H1 (cell line): ENCODE measurements around the gene KRTAP5-4. TPM values are rescaled to one million over a fixed set of nuclear protein-coding genes. Genes with fewer than 3 reads are reported as not detected.

ENCODE experiments used
- CTCF ChIA-PET: fragments of 300-600 bp; sonication (Branson Sonifier 250); formaldehyde crosslinking; loops from one replicate; lab custom pipeline; 2021; ENCODE audit not compliant: partially characterized antibody; lab: Charles Lee
- POLR2A ChIA-PET: fragments of 300-600 bp; sonication (Branson Sonifier 250); formaldehyde crosslinking; loops from one replicate; lab custom pipeline; 2021; ENCODE audit warnings: inconsistent platforms; ENCODE audit not compliant: partially characterized antibody; lab: Charles Lee
- DNase-seq, 2 experiments: peaks; one replicate each; pipeline versions ENCODE4 v3.0.0 to v3.0.0-alpha.2; 2010 to 2022; ENCODE audit warnings: low spot score in 2 of 2, low read depth in 1 of 2, mixed read lengths in 1 of 2
- FAIRE-seq: peaks from 2 replicates; lab custom pipeline; 2011; peaks lifted over from hg19 to GRCh38; lab: Jason Lieb, UNC
- H2AFZ ChIP-seq: 2 replicates; pipeline ENCODE4 v1.8.1; 2012; ENCODE audit warnings: low read length, inconsistent platforms
- H2AK5ac ChIP-seq: 2 replicates; pipeline ENCODE4 v1.6.1; 2013; ENCODE audit warnings: low read depth, low read length
- H2BK120ac ChIP-seq: replicated peaks from 2 replicates; pipeline ENCODE3; 2013; ENCODE audit warnings: low read depth, low read length, inconsistent platforms
- H2BK12ac ChIP-seq: 2 replicates; pipeline ENCODE4 v1.6.1; 2013; ENCODE audit warnings: low read depth, low read length
- H2BK15ac ChIP-seq: 2 replicates; pipeline ENCODE4 v1.6.1; 2013; ENCODE audit warnings: low read length
- H2BK20ac ChIP-seq: 2 replicates; pipeline ENCODE4 v1.6.1; 2013; ENCODE audit warnings: low read length
- H2BK5ac ChIP-seq: 2 replicates; pipeline ENCODE4 v1.6.1; 2013; ENCODE audit warnings: low read depth, low read length
- H3K14ac ChIP-seq: 2 replicates; pipeline ENCODE4 v1.6.1; 2013; ENCODE audit warnings: inconsistent platforms; ENCODE audit not compliant: insufficient read length
- H3K18ac ChIP-seq: 2 replicates; pipeline ENCODE4 v1.6.1; 2013; ENCODE audit warnings: low read length; ENCODE audit errors: extremely low read depth
- H3K23ac ChIP-seq: 2 replicates; pipeline ENCODE4 v1.6.1; 2013; ENCODE audit warnings: inconsistent platforms; ENCODE audit not compliant: insufficient read length
- H3K23me2 ChIP-seq: 2 replicates; pipeline ENCODE4 v1.6.1; 2013; ENCODE audit warnings: low read depth, low read length
- H3K27ac ChIP-seq: 2 replicates; pipeline ENCODE4 v1.6.1; 2011; ENCODE audit warnings: low read depth, low read length, inconsistent platforms
- H3K27me3 ChIP-seq, 4 experiments: replicated peaks in 1 of 4; 1 replicate in 1 of 4; 2 replicates in 3 of 4; pipeline versions ENCODE4 v1.6.1 to v1.8.1; 2011 to 2013; ENCODE audit warnings: low read length in 3 of 4, mild to moderate bottlenecking in 3 of 4, inconsistent platforms in 2 of 4, mixed read lengths in 2 of 4, moderate library complexity in 1 of 4; ENCODE audit not compliant: control insufficient read depth in 3 of 4, insufficient read depth in 3 of 4; ENCODE audit errors: extremely low read depth in 1 of 4
- H3K36me3 ChIP-seq, 4 experiments: 2 replicates each; pipeline versions ENCODE4 v1.6.1 to v1.8.1; 2011 to 2013; ENCODE audit warnings: mild to moderate bottlenecking in 4 of 4, low read length in 3 of 4, moderate library complexity in 2 of 4, control low read depth in 1 of 4, inconsistent platforms in 1 of 4; ENCODE audit not compliant: insufficient read depth in 4 of 4, control insufficient read depth in 2 of 4
- H3K4ac ChIP-seq: replicated peaks from 2 replicates; pipeline ENCODE3; 2013; ENCODE audit warnings: low read length, low read depth, mixed read lengths, inconsistent platforms; ENCODE audit not compliant: insufficient read length
- H3K4me1 ChIP-seq, 4 experiments: replicated peaks in 1 of 4; 1 replicate in 1 of 4; 2 replicates in 3 of 4; pipeline versions ENCODE4 v1.6.1 to v1.8.1; 2011 to 2013; ENCODE audit warnings: low read length in 3 of 4, inconsistent platforms in 2 of 4, mixed read lengths in 1 of 4; ENCODE audit not compliant: insufficient read depth in 4 of 4, control insufficient read depth in 3 of 4
- H3K4me2 ChIP-seq, 2 experiments: 2 replicates each; pipeline versions ENCODE4 v1.6.1 to v1.8.1; 2011 to 2013; ENCODE audit warnings: low read depth in 2 of 2, low read length in 2 of 2, control low read depth in 1 of 2, inconsistent platforms in 1 of 2, mild to moderate bottlenecking in 1 of 2; ENCODE audit not compliant: insufficient read depth in 1 of 2
- H3K4me3 ChIP-seq, 4 experiments: fragments of 200-600, 300-600 bp in 1 of 4; sonication (generic), shearing (Covaris generic), sonication (Bioruptor Twin) in 1 of 4; 2 replicates each; pipeline versions ENCODE4 v1.5.1 to v1.8.1; 2011 to 2016; ENCODE audit warnings: low read length in 4 of 4, low read depth in 3 of 4, control low read depth in 2 of 4, inconsistent platforms in 2 of 4, mild to moderate bottlenecking in 2 of 4, mixed read lengths in 1 of 4, moderate library complexity in 1 of 4; ENCODE audit not compliant: insufficient read depth in 2 of 4; ENCODE audit errors: extremely low read depth in 1 of 4
- H3K56ac ChIP-seq: replicated peaks from 2 replicates; pipeline ENCODE3; 2013; ENCODE audit warnings: low read depth, mild to moderate bottlenecking, mixed read lengths, low read length, inconsistent platforms; ENCODE audit not compliant: insufficient read length
- H3K79me1 ChIP-seq: 2 replicates; pipeline ENCODE4 v1.6.1; 2013; ENCODE audit warnings: low read depth, low read length, control low read depth
- H3K79me2 ChIP-seq, 2 experiments: 2 replicates each; pipeline versions ENCODE4 v1.6.1 to v1.8.1; 2012 to 2013; ENCODE audit warnings: low read length in 2 of 2, mild to moderate bottlenecking in 2 of 2, inconsistent platforms in 1 of 2; ENCODE audit not compliant: insufficient read depth in 2 of 2, control insufficient read depth in 1 of 2
- H3K9ac ChIP-seq, 4 experiments: replicated peaks in 1 of 4; 1 replicate in 1 of 4; 2 replicates in 3 of 4; pipeline versions ENCODE4 v1.6.1 to v1.8.1; 2011 to 2013; ENCODE audit warnings: low read depth in 3 of 4, low read length in 3 of 4, control low read depth in 2 of 4, mild to moderate bottlenecking in 2 of 4, moderate library complexity in 2 of 4, inconsistent platforms in 1 of 4; ENCODE audit errors: extremely low read depth in 1 of 4
- H3K9me3 ChIP-seq, 2 experiments: 2 replicates each; pipeline versions ENCODE4 v1.6.1 to v1.8.1; 2012 to 2013; ENCODE audit warnings: mild to moderate bottlenecking in 2 of 2, moderate library complexity in 2 of 2, control low read depth in 1 of 2, inconsistent platforms in 1 of 2, low read depth in 1 of 2, low read length in 1 of 2, mixed read lengths in 1 of 2; ENCODE audit not compliant: insufficient read depth in 2 of 2
- H4K20me1 ChIP-seq, 2 experiments: replicated peaks in 1 of 2; 2 replicates each; pipeline versions ENCODE3 to v1.8.1; 2011 to 2013; ENCODE audit warnings: inconsistent platforms in 2 of 2, low read length in 2 of 2, mild to moderate bottlenecking in 1 of 2; ENCODE audit not compliant: insufficient read depth in 2 of 2, control insufficient read depth in 1 of 2
- H4K5ac ChIP-seq: 2 replicates; pipeline ENCODE4 v1.6.1; 2013; ENCODE audit warnings: low read length, low read depth, mixed read lengths, inconsistent platforms; ENCODE audit not compliant: insufficient read length
- H4K8ac ChIP-seq: 2 replicates; pipeline ENCODE4 v1.8.0; 2013; ENCODE audit warnings: mild to moderate bottlenecking, moderate library complexity, low read length, inconsistent platforms; ENCODE audit not compliant: insufficient read depth; ENCODE audit errors: extremely low read depth
- H4K91ac ChIP-seq: replicated peaks from 2 replicates; pipeline ENCODE3; 2013; ENCODE audit warnings: low read length, mixed read lengths, inconsistent platforms; ENCODE audit not compliant: insufficient read length
- ATF2 ChIP-seq: IDR thresholded peaks from 2 replicates; pipeline ENCODE4 v1.6.1; 2012; ENCODE audit warnings: low read length, inconsistent platforms
- CBX8 ChIP-seq: fragments of 300-800, 300-1000 bp; sonication (generic); IDR thresholded peaks from 2 replicates; pipeline ENCODE4 v1.7.1; 2016; ENCODE audit warnings: low read depth, low read length, borderline replicate concordance
- CREB1 ChIP-seq: IDR thresholded peaks from 2 replicates; pipeline ENCODE4 v1.6.1; 2012; ENCODE audit warnings: inconsistent platforms
- HDAC6 ChIP-seq: IDR thresholded peaks from one replicate; pipeline ENCODE4 v1.7.1; 2012; ENCODE audit warnings: low read depth, mild to moderate bottlenecking, inconsistent platforms, low read length, moderate library complexity
- WGBS, 2 experiments: shearing (Covaris generic) in 1 of 2; methylation state at CpG; one replicate each; pipeline versions ENCODE4 v1.1.6 to v1.1.7; 2013 to 2015; ENCODE audit warnings: low lambda C conversion rate in 2 of 2, mixed read lengths in 2 of 2, inconsistent platforms in 1 of 2, low coverage in 1 of 2, missing lambda C conversion rate in 1 of 2; ENCODE audit not compliant: insufficient replicate concordance in 2 of 2, insufficient coverage in 1 of 2, insufficient read length in 1 of 2; ENCODE audit errors: extremely low coverage in 1 of 2, missing lambda C conversion rate in 1 of 2; 5-methylcytosine and 5-hydroxymethylcytosine counted together
- polyA plus RNA-seq, 7 experiments: library from polyadenylated mRNA; depleted of rRNA in 3 of 7; stranded (reverse) in 5 of 7; unstranded in 2 of 7; fragments of >200 nt in 5 of 7; fragments of 200-250 nt in 2 of 7; gene quantifications; 1 replicate in 5 of 7; 2 replicates in 1 of 7; 4 replicates in 1 of 7; pipeline versions ENCODE4 v1.2.1 to v1.2.3, GENCODE V29; 2011 to 2013; ENCODE audit warnings: missing spikeins in 2 of 7, mixed read lengths in 2 of 7
- total RNA-seq: library from RNA; stranded (reverse); fragmentation: NEBNext Ultra II Directional; extraction: Animal tissue kit (Norgen Biotek cat#: 25700); gene quantifications from 2 replicates; pipeline ENCODE4 v1.2.1, GENCODE V29; 2021

The KRTAP5-4 gene
- total and polyA plus RNA-seq, 2 of the 8 experiments (the other 6 are each of a cell fraction or from before 2014, with no cell fraction given): not detected

- Histone ChIP-seq H4K20me1 (no peaks in the 10 kb centered on the region), H2BK5ac (no peak overlapping the region), H3K4me1 (no peaks in the 10 kb centered on the region; a peak in 1 of 7 replicates), H2AFZ (no peak overlapping the region), H4K91ac (no peak overlapping the region), H2BK120ac (no peak overlapping the region), H2BK12ac (no peak overlapping the region), H3K18ac (no peak overlapping the region), H3K9ac (no peak overlapping the region), H3K23me2 (no peaks in the 10 kb centered on the region; the same call in 1 of the 2 replicates), H3K4ac (no peak overlapping the region), H3K27ac (no peak overlapping the region), H2BK15ac (no peak overlapping the region), H4K5ac (no peak overlapping the region), H3K36me3 (no peaks in the 10 kb centered on the region), H3K79me1 (no peaks in the 10 kb centered on the region), H3K56ac (no peak overlapping the region), H2AK5ac (no peak overlapping the region), H3K9me3 (no peaks in the 10 kb centered on the region), H3K4me3 (no peak overlapping the region), H2BK20ac (no peak overlapping the region), H3K14ac (no peak overlapping the region), H3K4me2 (no peak overlapping the region), H3K79me2 (no peaks in the 10 kb centered on the region), H3K27me3 (no peaks in the 10 kb centered on the region; a peak in 1 of 7 replicates), H3K23ac (no peak overlapping the region), H4K8ac (no peak overlapping the region)
- WGBS, 2 experiments: 91% methylated on average over 15 of the region's 18 CpGs; no CpG with 5 or more reads in 1 of the 2 experiments
- FAIRE-seq: no peak
- DNase-seq: no peak
- POLR2A ChIA-PET: no interaction called here
- CTCF ChIA-PET: interaction anchor here (0.7 to 4.9 kb wide), 31 partner anchors 8 to 518 kb away, joined by 3 to 47 read pairs (median 5); partner anchors contain the start of genes KRTAP5-3 and KRTAP5-5
- TF ChIP-seq CBX8: no peak
- no peak for TF ChIP-seq CREB1
- TF ChIP-seq ATF2: no peak
- no peak for TF ChIP-seq HDAC6
Observed at GRCh38 chr11:1639102-1639620, 17.2 kb upstream of the KRTAP5-4 start.
